Mesendoderm (in vitro differentiated cells): ENCODE results near the gene DISP3.
A peak's percentile ranks its signal among the peaks of the same experiment; 100 is the strongest.

ENCODE experiments used
- DNase-seq: peaks from one replicate; pipeline ENCODE4 v3.0.0; 2013
- H2AK5ac ChIP-seq: 2 replicates; pipeline ENCODE4 v1.6.1; 2013; ENCODE audit warnings: low read length, inconsistent platforms
- H2BK120ac ChIP-seq: 2 replicates; pipeline ENCODE4 v1.6.1; 2013; ENCODE audit warnings: low read depth, mild to moderate bottlenecking, low read length, moderate library complexity, mixed read lengths
- H2BK15ac ChIP-seq: replicated peaks from 2 replicates; pipeline ENCODE4 v1.6.1; 2013; ENCODE audit warnings: low read depth, mild to moderate bottlenecking, moderate library complexity
- H2BK5ac ChIP-seq: 2 replicates; pipeline ENCODE4 v1.6.1; 2013; ENCODE audit warnings: low read length, inconsistent platforms
- H3K18ac ChIP-seq: 2 replicates; pipeline ENCODE4 v1.6.1; 2013; ENCODE audit warnings: mild to moderate bottlenecking, low read length, mixed read lengths
- H3K23ac ChIP-seq: one replicate; pipeline ENCODE4 v1.6.1; 2013; ENCODE audit warnings: low read length
- H3K27ac ChIP-seq: 2 replicates; pipeline ENCODE4 v1.5.1; 2013; ENCODE audit warnings: low read depth, mild to moderate bottlenecking, inconsistent platforms, low read length, moderate library complexity
- H3K27me3 ChIP-seq: 2 replicates; pipeline ENCODE4 v1.6.1; 2013; ENCODE audit warnings: low read length, control low read depth, mild to moderate bottlenecking, inconsistent platforms; ENCODE audit not compliant: insufficient read depth, poor library complexity
- H3K36me3 ChIP-seq: 2 replicates; pipeline ENCODE4 v1.6.1; 2013; ENCODE audit warnings: low read length, inconsistent platforms; ENCODE audit not compliant: control insufficient read depth, insufficient read depth
- H3K4ac ChIP-seq: one replicate; pipeline ENCODE4 v1.6.1; 2013; ENCODE audit warnings: low read depth, mild to moderate bottlenecking, low read length, moderate library complexity
- H3K4me1 ChIP-seq: 2 replicates; pipeline ENCODE4 v1.6.1; 2013; ENCODE audit warnings: low read depth, low read length, inconsistent platforms; ENCODE audit not compliant: control insufficient read depth
- H3K4me2 ChIP-seq: 2 replicates; pipeline ENCODE4 v1.6.1; 2013; ENCODE audit warnings: low read length
- H3K4me3 ChIP-seq: 2 replicates; pipeline ENCODE4 v1.5.1; 2013; ENCODE audit warnings: mild to moderate bottlenecking, low read length
- H3K56ac ChIP-seq: one replicate; pipeline ENCODE4 v1.6.1; 2013; ENCODE audit warnings: low read length
- H3K79me1 ChIP-seq: 2 replicates; pipeline ENCODE4 v1.6.1; 2013; ENCODE audit warnings: low read length, inconsistent platforms
- H3K79me2 ChIP-seq: 2 replicates; pipeline ENCODE4 v1.6.1; 2013; ENCODE audit warnings: mild to moderate bottlenecking, low read length; ENCODE audit not compliant: control insufficient read depth, insufficient read depth
- H3K9ac ChIP-seq: 2 replicates; pipeline ENCODE4 v1.6.1; 2013; ENCODE audit warnings: low read length, inconsistent platforms
- H4K5ac ChIP-seq: one replicate; pipeline ENCODE4 v1.6.1; 2013; ENCODE audit warnings: low read length
- H4K8ac ChIP-seq: one replicate; pipeline ENCODE4 v1.6.1; 2013; ENCODE audit warnings: low read depth, mild to moderate bottlenecking, control low read depth, low read length, moderate library complexity
- WGBS: extraction: QIAGEN DNeasy Blood & Tissue Kit; methylation state at CpG from one replicate; pipeline ENCODE4 v1.1.7; 2013; ENCODE audit warnings: low lambda C conversion rate, missing lambda C conversion rate; ENCODE audit not compliant: insufficient coverage; ENCODE audit errors: extremely low coverage; 5-methylcytosine and 5-hydroxymethylcytosine counted together

Gene DISP3

GRCh38 chr1:11569954-11570353 lies 91.0 kb downstream of the DISP3 start:
- no peaks in the 10 kb centered on the region for H3K36me3 ChIP-seq
- no peak overlapping the region for H3K27ac ChIP-seq
- no peak overlapping the region for H2BK15ac ChIP-seq
- H4K8ac ChIP-seq, result no peak overlapping the region
- no peak for DNase-seq
- H3K4me3 ChIP-seq, result no peak overlapping the region
- no peak overlapping the region for H3K4ac ChIP-seq
- no peak overlapping the region for H3K9ac ChIP-seq
- WGBS, result no CpG with 5 or more reads among the region's 3 CpGs
- no peak overlapping the region for H2BK120ac ChIP-seq
- peaks cover 2% of the 10 kb centered on the region for H3K4me1 ChIP-seq
- H3K23ac ChIP-seq, result no peak overlapping the region
- H3K4me2 ChIP-seq, result no peak overlapping the region
- H4K5ac ChIP-seq, result no peak overlapping the region
- no peak overlapping the region for H2AK5ac ChIP-seq
- H3K79me1 ChIP-seq, result no peaks in the 10 kb centered on the region
- no peak overlapping the region for H3K18ac ChIP-seq
- H2BK5ac ChIP-seq, result no peak overlapping the region
- no peaks in the 10 kb centered on the region for H3K79me2 ChIP-seq
- H3K56ac ChIP-seq, result no peak overlapping the region
- H3K27me3 ChIP-seq, result no peaks in the 10 kb centered on the region

GRCh38 chr1:11570821-11571380 lies 91.9 kb downstream of the DISP3 start:
- Histone ChIP-seq H4K5ac (no peak overlapping the region), H4K8ac (no peak overlapping the region), H3K27ac (no peak overlapping the region), H3K79me1 (no peaks in the 10 kb centered on the region), H3K56ac (no peak overlapping the region), H3K9ac (no peak overlapping the region), H3K36me3 (no peaks in the 10 kb centered on the region), H3K4me3 (no peak overlapping the region), H3K79me2 (no peaks in the 10 kb centered on the region), H2BK15ac (no peak overlapping the region), H3K4me2 (no peak overlapping the region), H3K27me3 (no peaks in the 10 kb centered on the region), H3K4ac (no peak overlapping the region), H3K4me1 (peaks cover 2% of the 10 kb centered on the region), H2BK5ac (no peak overlapping the region), H3K18ac (no peak overlapping the region), H2AK5ac (no peak overlapping the region), H3K23ac (no peak overlapping the region), H2BK120ac (no peak overlapping the region)
- WGBS, result no CpG with 5 or more reads among the region's 16 CpGs
- DNase-seq, result no peak

GRCh38 chr1:11571906-11572616 lies 93.1 kb downstream of the DISP3 start:
- no peak overlapping the region for H2AK5ac ChIP-seq
- WGBS, result no CpG with 5 or more reads among the region's 9 CpGs

GRCh38 chr1:11573116-11573692 lies 94.2 kb downstream of the DISP3 start:
- H3K27ac ChIP-seq, result no peak overlapping the region
- H4K8ac ChIP-seq, result no peak overlapping the region
- no peak overlapping the region for H3K4me2 ChIP-seq
- no peak overlapping the region for H2BK5ac ChIP-seq
- no peak overlapping the region for H4K5ac ChIP-seq
- H3K23ac ChIP-seq, result no peak overlapping the region
- H3K4me3 ChIP-seq, result no peak overlapping the region
- no peak overlapping the region for H3K4ac ChIP-seq
- H3K9ac ChIP-seq, result no peak overlapping the region
- no peak overlapping the region for H2BK120ac ChIP-seq
- H2BK15ac ChIP-seq, result no peak overlapping the region
- no peak overlapping the region for H3K18ac ChIP-seq
- WGBS, result no CpG with 5 or more reads among the region's 5 CpGs
- no peaks in the 10 kb centered on the region for H3K79me1 ChIP-seq
- no peaks in the 10 kb centered on the region for H3K79me2 ChIP-seq
- H3K36me3 ChIP-seq, result no peaks in the 10 kb centered on the region
- no peaks in the 10 kb centered on the region for H3K27me3 ChIP-seq
- no peak for DNase-seq
- no peak overlapping the region for H2AK5ac ChIP-seq
- H3K56ac ChIP-seq, result no peak overlapping the region
- peaks cover 2% of the 10 kb centered on the region for H3K4me1 ChIP-seq

More at GRCh38 chr1:11571906-11572616, 93.1 kb downstream of the DISP3 start:
- peak; percentile 87 for DNase-seq
- Histone ChIP-seq H4K5ac (no peak overlapping the region), H3K4me3 (no peak overlapping the region), H2BK15ac (no peak overlapping the region), H3K27ac (no peak overlapping the region), H3K4me2 (no peak overlapping the region), H4K8ac (no peak overlapping the region), H3K79me2 (no peaks in the 10 kb centered on the region), H3K56ac (no peak overlapping the region), H3K79me1 (no peaks in the 10 kb centered on the region), H2BK5ac (no peak overlapping the region), H3K4me1 (peaks cover 2% of the 10 kb centered on the region), H3K18ac (no peak overlapping the region), H3K27me3 (no peaks in the 10 kb centered on the region), H3K4ac (no peak overlapping the region), H3K23ac (no peak overlapping the region), H3K36me3 (no peaks in the 10 kb centered on the region), H2BK120ac (no peak overlapping the region), H3K9ac (peak overlapping the region; percentile 6)

- no peak overlapping the region for H3K23ac ChIP-seq
- no peak overlapping the region for H3K4ac ChIP-seq
- H3K4me3 ChIP-seq, result no peak overlapping the region
- no CpG with 5 or more reads among the region's 6 CpGs for WGBS
- H2BK120ac ChIP-seq, result no peak overlapping the region
- H3K56ac ChIP-seq, result no peak overlapping the region
- no peak overlapping the region for H2BK15ac ChIP-seq
- H3K9ac ChIP-seq, result no peak overlapping the region
- H3K18ac ChIP-seq, result no peak overlapping the region
- DNase-seq, result no peak
- no peaks in the 10 kb centered on the region for H3K27me3 ChIP-seq
- no peak overlapping the region for H2AK5ac ChIP-seq
- no peak overlapping the region for H3K4me2 ChIP-seq
- no peak overlapping the region for H4K8ac ChIP-seq
- no peak overlapping the region for H3K27ac ChIP-seq
- H3K79me1 ChIP-seq, result no peaks in the 10 kb centered on the region
- H4K5ac ChIP-seq, result no peak overlapping the region
- no peaks in the 10 kb centered on the region for H3K36me3 ChIP-seq
- no peak overlapping the region for H2BK5ac ChIP-seq
- H3K4me1 ChIP-seq, result peaks cover 2% of the 10 kb centered on the region
- H3K79me2 ChIP-seq, result no peaks in the 10 kb centered on the region
Measured at GRCh38 chr1:11575553-11575952, 96.6 kb downstream of the DISP3 start.
